Hypothalamus (tissue), 51 donors: ENCODE results near the gene MAFG.

Source experiments
- DNase-seq, 51 donors: peaks; one replicate each; lab custom pipeline; 2025; lab: John Stamatoyannopoulos, UW

The MAFG gene

DNA sequence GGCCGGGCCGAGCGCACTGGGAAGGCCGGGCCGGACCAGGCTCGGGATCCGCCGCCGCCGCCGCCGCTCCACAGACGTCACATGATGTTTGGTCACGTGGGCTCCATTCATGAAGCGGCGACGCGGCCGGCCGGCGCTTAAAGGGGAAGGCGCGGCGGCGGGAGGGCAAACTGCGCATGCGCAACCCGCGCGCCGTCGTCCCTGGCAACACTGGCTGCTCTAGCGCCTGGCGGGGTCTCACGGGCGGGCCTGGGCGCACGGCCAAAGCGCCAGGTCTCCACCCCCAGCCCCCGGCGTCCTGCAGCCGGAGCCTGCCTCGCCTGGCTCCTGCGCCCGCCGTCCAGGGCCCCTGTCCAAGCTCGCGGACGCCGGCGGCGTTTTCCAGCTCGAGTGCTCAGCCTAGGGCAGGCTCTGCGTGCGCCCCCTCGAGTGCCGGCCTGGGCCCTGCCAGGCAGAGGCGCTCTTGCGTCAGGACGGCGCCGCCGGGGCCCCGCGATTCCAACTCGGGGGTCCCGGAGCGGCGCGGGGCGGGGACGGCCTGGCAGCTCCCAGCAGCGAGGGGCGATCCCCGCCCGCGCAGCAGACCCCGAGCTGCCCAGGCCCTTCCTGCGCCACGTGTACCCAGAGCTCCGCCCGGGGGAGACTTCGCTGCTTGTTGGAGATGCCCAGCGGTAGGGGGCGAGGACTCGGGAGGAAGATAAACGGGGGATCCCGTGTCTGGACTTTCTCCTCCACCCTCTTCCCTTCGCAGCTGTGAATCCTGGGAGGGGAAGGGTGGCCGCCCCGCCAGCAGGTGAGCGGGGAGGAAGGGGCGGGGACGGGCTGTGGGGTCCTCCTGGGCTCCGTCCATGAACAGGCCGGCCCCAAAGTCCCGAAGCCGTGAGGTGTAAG is at the start of gene MAFG:
Gene MAFG, minus strand, starts transcription at position 83 of the 891 bp plus-strand sequence. CDS start 4,550 bp downstream, outside the sequence.
- peak; percentile 27 to 93 (median 85) for DNase-seq

DNA sequence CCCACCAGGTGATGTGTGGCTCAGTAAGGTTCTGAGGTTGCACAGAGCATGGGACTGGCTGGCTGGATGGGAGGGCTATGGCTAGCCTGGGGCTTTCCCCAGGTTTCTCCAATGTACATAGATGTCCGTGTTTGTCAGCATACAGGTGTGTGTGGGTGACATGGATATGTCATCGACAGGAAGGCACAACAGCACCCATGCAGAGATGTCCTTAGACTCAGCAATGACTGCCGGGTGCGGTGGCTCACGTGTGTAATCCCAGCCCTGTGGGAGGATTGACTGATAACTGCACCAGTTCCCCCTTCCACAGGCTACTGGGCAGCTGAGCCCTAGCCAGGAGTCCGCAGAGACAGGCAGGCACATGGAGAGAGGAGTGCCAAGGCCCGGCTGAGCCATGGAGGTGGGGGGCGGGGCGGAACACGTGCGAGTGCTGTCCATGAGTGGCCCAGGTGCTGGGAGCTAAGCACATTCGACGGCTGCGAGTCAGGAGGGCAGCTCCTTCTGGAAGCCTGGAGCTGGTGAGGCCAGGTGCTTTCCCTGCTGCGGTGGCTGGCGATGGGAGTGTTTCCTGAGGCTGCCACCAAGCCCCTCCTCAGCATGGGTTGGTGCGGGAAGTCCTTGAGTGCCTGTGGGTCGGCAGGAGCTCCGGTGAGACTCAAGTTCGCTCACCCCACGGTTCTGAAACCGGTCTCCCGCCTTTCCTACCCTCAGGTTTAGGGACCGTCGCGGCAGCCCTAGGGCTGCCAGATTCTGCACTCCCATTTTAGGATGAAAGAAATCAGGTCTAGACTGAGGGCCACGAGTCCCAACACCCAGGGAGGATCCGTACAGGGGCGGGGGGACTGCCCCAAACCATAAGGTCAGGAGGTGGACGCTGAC is 49.0 kb upstream of the MAFG start:
- peak in 4 of 51 donors; percentile 5 to 22 (median 8) for DNase-seq

GRCh38 chr17:81973432-81973831 is 45.9 kb upstream of the MAFG start:
- DNase-seq = no peak

GRCh38 chr17:81968850-81969812 is 41.6 kb upstream of the MAFG start:
- no peak for DNase-seq

DNA sequence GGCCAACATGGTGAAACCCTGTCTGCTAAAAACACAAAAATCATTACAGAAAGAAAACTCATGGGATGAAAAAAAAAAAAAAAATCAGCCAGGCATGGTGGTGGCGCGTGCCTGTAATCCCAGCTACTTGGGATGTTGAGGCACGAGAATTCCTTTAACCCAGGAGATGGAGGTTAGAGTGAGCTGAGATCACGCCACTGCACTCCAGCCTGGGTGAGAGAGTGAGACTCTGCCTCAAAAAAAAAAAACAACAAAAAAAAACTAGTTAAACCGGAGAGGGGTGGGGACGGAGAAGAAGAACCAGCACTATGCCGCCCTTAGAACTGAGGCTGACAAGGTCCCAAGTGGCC is 40.8 kb upstream of the MAFG start:
- no peak for DNase-seq

DNA sequence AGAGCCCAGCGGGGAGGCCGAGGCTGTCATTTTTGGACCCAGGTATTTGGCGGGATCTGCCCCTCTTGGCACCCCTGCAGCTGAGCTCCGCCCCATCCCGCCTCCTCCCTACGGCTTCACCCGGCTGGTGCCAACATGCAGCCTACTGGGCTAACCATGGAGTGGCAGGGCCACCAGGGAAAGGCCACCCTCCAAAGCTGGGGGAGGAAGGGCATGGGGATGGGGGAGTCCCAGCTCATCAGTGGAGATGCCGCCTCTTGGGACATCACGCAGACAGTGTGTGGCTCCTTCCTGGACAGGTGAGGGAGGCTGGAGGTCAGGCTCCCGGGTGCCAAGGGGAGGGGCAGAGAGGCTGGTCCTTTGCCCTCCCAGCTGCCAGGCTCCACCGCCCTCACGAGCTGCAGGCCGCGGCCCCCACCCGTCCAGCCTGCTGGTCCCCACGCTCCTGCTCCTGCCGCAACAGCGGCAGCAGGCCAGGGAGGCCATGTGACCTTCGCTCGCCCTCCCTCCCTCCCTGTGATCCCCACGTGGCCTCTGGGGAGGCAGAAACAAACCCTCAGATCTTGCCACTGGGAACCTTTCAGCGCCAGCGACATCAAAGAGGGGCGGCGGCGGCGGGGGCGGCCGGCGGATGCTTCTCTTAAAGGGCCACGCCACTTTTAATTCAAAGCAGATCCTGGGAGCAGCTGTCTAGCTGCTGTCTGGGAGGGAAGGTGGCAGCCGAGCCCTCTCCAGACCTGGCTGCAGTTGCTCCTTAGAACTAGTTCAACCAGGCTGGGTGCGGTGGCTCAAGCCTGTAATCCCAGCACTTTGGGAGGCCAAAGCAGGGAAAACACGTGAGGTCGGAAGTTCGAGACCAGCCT is 40.2 kb upstream of the MAFG start:
- peak; percentile 20 to 91 (median 77) for DNase-seq

- no peak for DNase-seq
Measured at GRCh38 chr17:81967244-81967532, 39.7 kb upstream of the MAFG start.

DNA sequence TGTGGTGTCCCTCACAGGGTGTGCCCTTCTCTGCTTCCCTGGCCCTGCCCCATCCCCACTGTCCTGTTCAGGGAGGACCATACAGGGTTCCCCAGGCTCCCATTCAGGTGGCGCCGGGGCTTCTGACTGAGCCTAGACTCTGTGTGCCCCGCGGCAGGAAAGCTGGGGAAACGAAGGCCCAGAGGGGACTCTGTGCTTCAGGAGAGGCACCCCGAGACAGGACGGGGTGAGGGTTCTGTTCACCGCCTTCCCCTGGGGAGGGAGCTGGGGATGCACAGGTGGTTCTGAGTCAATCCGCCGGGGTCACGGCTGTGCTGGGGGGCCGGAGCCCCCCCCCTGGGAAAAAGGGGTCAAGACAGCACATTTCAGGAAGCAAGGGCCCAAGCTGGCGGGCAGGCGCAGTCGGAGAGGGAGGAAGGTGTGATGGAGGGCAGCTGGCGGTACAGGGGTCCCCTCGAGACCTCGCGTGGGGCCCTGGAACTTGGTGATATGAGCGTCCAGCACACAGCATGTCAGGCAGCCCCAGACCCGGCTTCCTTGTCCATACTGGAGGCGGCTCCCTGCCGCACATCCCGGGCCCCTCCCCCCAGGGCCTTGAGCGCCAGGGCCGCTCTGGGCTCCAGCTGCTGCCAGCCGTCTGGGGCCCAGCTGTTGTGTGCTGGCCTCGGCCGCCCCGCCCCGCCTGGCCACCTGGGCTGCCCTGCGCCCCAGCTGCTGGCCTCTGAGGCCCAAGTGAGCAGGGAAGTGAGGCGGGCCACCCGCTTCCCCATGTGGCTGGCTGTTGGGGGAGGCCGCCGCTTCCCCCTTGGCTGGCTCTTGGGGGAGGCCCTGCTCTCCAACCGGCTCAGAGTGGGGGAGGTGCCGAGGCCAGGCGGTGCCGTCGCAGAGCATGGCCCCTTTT is 39.1 kb upstream of the MAFG start:
- DNase-seq = peak in 18 of 51 donors; percentile 7 to 57 (median 20)

DNA sequence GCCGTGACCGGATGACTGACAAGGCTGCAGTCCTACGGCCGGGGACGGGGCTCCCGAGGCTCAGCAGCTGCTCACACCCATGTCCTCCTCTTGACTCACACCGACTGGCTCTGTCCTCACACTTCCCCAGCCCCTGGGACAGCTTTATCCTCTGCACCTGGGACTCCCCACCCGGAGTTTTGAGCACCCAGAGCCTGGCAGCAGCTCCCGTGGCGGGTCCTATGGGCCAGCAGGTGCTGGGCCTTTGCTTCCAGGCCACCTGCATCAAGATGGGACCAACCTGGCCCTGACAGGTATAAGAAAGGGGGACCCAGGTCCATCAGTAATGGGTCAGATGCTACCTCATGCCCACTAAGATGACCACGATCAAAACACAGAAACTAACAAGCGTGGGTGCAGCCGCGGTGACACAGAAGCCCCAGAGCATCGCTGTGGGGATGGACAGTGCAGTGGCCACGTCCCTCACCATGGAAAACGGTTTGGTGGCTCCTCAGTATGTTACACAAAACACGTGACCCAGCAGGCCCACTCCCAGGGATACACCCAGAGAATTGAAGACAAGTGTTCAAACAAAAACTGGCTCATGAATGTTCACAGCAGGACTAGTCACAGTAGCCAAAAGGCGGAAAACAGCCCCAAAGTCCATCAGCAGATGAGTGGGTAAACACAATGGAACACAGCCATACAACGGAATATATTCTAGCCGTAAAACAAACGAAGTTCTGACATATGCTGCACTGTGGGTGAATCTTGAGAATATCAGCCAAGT is 36.7 kb upstream of the MAFG start:
- DNase-seq = no peak

DNA sequence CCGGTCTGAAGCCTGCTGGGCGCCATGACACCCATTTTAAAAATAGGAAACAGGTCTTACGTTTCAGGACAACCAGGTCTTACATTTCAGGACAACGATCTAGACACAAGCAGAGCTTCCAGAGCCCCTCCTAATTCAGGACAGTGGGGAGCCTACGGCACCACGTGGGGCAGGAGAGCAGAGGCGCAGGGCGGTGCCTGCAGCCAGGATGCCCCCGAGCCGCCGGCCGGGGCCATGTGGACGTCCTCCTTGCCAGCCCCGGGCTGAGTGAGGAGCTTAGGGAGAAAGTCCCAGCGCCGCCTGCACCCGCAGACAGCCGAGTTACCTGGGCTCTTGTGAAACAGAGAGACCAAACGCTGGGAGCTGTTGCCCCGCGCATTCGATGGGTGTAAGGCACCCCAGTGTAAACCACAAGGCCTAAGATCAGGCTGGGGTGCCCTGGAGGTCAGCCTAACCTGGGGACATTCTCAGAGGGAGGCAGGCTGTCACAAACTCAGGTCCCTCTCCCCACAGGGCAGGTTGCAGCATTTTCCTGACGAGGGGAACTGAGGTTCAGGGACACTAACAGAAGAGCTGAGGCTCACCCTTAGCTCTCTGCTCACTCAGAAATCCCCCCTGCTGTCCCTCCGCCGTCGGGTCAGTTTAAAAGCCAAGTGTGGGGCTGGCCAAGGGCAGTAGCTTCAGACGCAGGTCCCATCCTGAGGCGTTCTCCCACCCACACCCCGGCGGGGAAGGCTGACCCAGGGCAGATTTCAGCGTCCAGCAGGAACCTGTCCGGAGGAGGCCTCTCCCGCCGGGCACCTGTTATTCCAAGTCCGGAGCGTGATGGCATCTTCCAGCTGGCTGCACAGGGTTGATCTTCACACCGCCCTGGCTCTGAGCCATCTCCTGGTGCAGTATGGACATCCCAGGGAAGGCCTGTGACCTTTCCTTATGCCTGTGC is 35.2 kb upstream of the MAFG start:
- DNase-seq = no peak

DNA sequence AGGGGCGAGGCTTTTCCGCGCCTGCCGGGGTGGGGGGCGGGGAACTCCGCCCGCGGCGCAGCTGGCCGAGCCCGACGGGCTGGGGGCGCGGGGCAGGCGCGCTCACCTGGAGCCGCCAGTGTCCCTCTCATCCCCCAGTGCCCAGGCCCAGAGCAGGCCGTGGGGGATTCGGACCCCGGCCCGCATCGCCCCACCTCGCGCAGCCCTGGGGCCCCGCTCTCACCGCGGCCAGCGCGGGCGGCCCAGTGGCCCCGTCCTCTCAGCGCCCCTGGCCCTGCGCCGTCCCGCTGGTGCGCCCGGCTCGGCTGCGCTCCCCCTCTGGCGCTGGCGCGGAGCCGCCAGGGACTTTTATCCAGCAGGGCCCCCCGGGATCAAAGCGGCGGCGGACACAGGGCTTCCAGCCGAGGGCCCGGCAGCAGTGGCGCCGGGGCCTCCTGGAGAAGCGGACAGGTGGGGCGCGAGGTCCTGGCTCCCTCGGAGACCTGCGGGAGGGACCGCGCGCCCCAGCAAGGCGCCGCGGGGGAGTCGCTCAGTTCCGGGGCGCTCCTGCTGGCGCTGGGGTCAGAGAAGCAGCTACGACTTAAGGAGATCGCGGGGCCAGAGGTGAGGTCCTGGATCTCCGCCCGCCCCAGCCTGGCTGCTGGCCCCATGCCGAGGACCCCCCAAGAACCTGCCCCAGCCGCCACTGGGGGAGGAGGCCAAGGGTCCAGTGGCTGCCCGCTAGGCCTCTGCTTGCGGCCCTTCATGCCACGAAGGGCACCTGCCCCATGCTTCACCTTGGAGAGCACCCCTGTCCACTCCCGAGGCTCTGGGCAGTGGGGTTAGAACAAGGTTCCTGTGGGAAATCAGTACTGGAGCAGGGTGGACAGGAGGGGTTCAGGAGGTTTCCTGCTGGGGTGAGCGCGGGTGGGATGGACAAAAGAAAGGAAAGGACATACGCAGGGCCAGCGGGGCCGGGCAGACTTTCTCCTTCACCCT is 34.3 kb upstream of the MAFG start:
- no peak for DNase-seq

DNA sequence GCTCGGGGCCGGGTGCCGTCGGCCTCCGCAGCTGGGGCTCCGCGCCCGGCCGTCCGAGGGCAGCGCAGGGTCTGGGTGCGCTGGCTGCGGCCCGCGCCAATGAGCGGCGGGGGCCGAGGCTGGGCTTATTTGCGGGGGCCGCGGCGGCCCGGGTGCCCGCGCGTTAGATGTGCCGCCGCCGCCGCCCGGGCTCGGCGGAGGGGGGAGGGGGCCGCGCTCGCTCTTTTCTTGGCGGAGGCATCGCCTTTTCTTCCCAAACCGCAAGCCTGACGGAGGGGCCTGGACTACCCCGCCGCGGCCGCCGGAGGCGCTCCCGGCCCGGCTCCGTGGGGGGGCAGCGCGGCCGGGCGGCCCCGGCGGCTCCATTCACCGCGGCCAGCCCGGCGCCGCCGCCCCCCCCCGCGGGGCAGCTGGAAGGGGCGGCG is 33.6 kb upstream of the MAFG start, which contains the start of gene NOTUM:
Gene NOTUM, minus strand, starts transcription at position 101 of the 425 bp plus-strand sequence. CDS start 278 bp downstream, outside the sequence.
- DNase-seq = no peak

GRCh38 chr17:81960130-81960958 is 32.8 kb upstream of the MAFG start:
- DNase-seq = no peak
